ENCODE results near the gene GRM7. TPM values are rescaled to one million over a fixed set of nuclear protein-coding genes. Genes with fewer than 3 reads are reported as not detected.

The GRM7 gene
- polyA plus RNA-seq, 4 donors: 0.01 to 0.30 TPM; not detected in 2

- 45 to 61% (median 55%) methylated on average over 7 of the region's 7 CpGs for WGBS, 3 donors
- no peak overlapping the region for H3K27ac ChIP-seq (ENCODE audit: low read depth in 1 of 3, low read length in 2 of 3)
- no peak for FAIRE-seq
These were observed 511.0 kb downstream of the GRM7 start for GRCh38 chr3:7371693-7372572.

GRCh38 chr3:7377103-7377502 lies 516.2 kb downstream of the GRM7 start:
- Histone ChIP-seq H3K4me1 (ENCODE audit: control insufficient read depth in 3 of 3, insufficient read depth in 2 of 3, low read depth in 1 of 3, low read length in 2 of 3) (no peaks in the 10 kb centered on the region), H3K4me3 (ENCODE audit: low read depth in 1 of 3, low read length in 3 of 3) (no peak overlapping the region), H3K36me3 (ENCODE audit: control insufficient read depth in 3 of 3, insufficient read depth in 2 of 3, low read depth in 1 of 3, low read length in 3 of 3) (no peaks in the 10 kb centered on the region), H3K27ac (ENCODE audit: low read depth in 1 of 3, low read length in 2 of 3) (no peak overlapping the region), H3K27me3 (ENCODE audit: control insufficient read depth in 3 of 3, insufficient read depth in 3 of 3, low read length in 3 of 3) (no peaks in the 10 kb centered on the region), H3K9me3 (ENCODE audit: control insufficient read depth in 2 of 2, insufficient read depth in 1 of 2, low read depth in 1 of 2, low read length in 1 of 2) (no peaks in the 10 kb centered on the region)
- no peak for FAIRE-seq
- WGBS, 3 donors: 87 to 94% (median 94%) methylated on average over 2 of the region's 2 CpGs
- DNase-seq: no peak

More at GRCh38 chr3:7371693-7372572, 511.0 kb downstream of the GRM7 start:
- DNase-seq: no peak
- H3K4me1 ChIP-seq (ENCODE audit: control insufficient read depth in 3 of 3, insufficient read depth in 2 of 3, low read depth in 1 of 3, low read length in 2 of 3): no peaks in the 10 kb centered on the region
- H3K9me3 ChIP-seq (ENCODE audit: control insufficient read depth in 2 of 2, insufficient read depth in 1 of 2, low read depth in 1 of 2, low read length in 1 of 2): no peaks in the 10 kb centered on the region
- H3K27me3 ChIP-seq (ENCODE audit: control insufficient read depth in 3 of 3, insufficient read depth in 3 of 3, low read length in 3 of 3): no peaks in the 10 kb centered on the region
- H3K4me3 ChIP-seq (ENCODE audit: low read depth in 1 of 3, low read length in 3 of 3): no peak overlapping the region
- H3K36me3 ChIP-seq (ENCODE audit: control insufficient read depth in 3 of 3, insufficient read depth in 2 of 3, low read depth in 1 of 3, low read length in 3 of 3): no peaks in the 10 kb centered on the region

- DNase-seq (no peak), FAIRE-seq (no peak)
- Histone ChIP-seq H3K4me1 (ENCODE audit: control insufficient read depth in 3 of 3, insufficient read depth in 2 of 3, low read depth in 1 of 3, low read length in 2 of 3) (no peaks in the 10 kb centered on the region), H3K9me3 (ENCODE audit: control insufficient read depth in 2 of 2, insufficient read depth in 1 of 2, low read depth in 1 of 2, low read length in 1 of 2) (no peaks in the 10 kb centered on the region), H3K4me3 (ENCODE audit: low read depth in 1 of 3, low read length in 3 of 3) (no peak overlapping the region), H3K27me3 (ENCODE audit: control insufficient read depth in 3 of 3, insufficient read depth in 3 of 3, low read length in 3 of 3) (no peaks in the 10 kb centered on the region), H3K27ac (ENCODE audit: low read depth in 1 of 3, low read length in 2 of 3) (no peak overlapping the region), H3K36me3 (ENCODE audit: control insufficient read depth in 3 of 3, insufficient read depth in 2 of 3, low read depth in 1 of 3, low read length in 3 of 3) (no peaks in the 10 kb centered on the region)
These were observed 520.8 kb downstream of the GRM7 start for GRCh38 chr3:7381741-7382140.

GRCh38 chr3:7382293-7383010 lies 521.5 kb downstream of the GRM7 start:
- WGBS, 3 donors: 21 to 44% (median 25%) methylated on average over 2 of the region's 2 CpGs
- Histone ChIP-seq H3K4me3 (ENCODE audit: low read depth in 1 of 3, low read length in 3 of 3) (no peak overlapping the region), H3K27ac (ENCODE audit: low read depth in 1 of 3, low read length in 2 of 3) (no peak overlapping the region), H3K27me3 (ENCODE audit: control insufficient read depth in 3 of 3, insufficient read depth in 3 of 3, low read length in 3 of 3) (no peaks in the 10 kb centered on the region), H3K9me3 (ENCODE audit: control insufficient read depth in 2 of 2, insufficient read depth in 1 of 2, low read depth in 1 of 2, low read length in 1 of 2) (no peaks in the 10 kb centered on the region), H3K4me1 (ENCODE audit: control insufficient read depth in 3 of 3, insufficient read depth in 2 of 3, low read depth in 1 of 3, low read length in 2 of 3) (no peaks in the 10 kb centered on the region), H3K36me3 (ENCODE audit: control insufficient read depth in 3 of 3, insufficient read depth in 2 of 3, low read depth in 1 of 3, low read length in 3 of 3) (no peaks in the 10 kb centered on the region)
- peak; percentile 5 to 75 for DNase-seq
- FAIRE-seq: no peak

DNA sequence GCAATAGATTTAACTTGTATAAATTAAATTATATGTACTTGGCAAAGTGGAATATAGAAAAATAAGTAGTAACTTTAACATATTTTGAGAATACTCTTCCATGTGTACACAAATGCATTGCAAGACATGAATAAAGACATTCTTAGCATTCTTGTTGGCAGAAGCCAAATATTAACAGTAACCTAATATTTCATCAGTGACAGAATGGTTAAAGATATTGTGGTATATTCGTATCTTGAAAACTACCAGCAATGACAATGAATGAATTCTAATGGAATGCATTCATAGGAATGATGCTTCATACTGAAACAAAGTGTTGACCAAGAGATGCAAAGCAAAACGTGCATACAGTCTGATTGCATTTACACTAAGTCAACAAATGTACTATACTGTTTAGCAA lies 524.7 kb downstream of the GRM7 start:
- no peaks in the 10 kb centered on the region for H3K4me1 ChIP-seq (ENCODE audit: control insufficient read depth in 3 of 3, insufficient read depth in 2 of 3, low read depth in 1 of 3, low read length in 2 of 3)
- H3K9me3 ChIP-seq (ENCODE audit: control insufficient read depth in 2 of 2, insufficient read depth in 1 of 2, low read depth in 1 of 2, low read length in 1 of 2): no peaks in the 10 kb centered on the region
- H3K27me3 ChIP-seq (ENCODE audit: control insufficient read depth in 3 of 3, insufficient read depth in 3 of 3, low read length in 3 of 3): no peaks in the 10 kb centered on the region
- DNase-seq: no peak
- 64 to 74% (median 70%) methylated on average over 2 of the region's 2 CpGs for WGBS, 3 donors
- FAIRE-seq: no peak
- H3K4me3 ChIP-seq (ENCODE audit: low read depth in 1 of 3, low read length in 3 of 3): no peak overlapping the region
- H3K36me3 ChIP-seq (ENCODE audit: control insufficient read depth in 3 of 3, insufficient read depth in 2 of 3, low read depth in 1 of 3, low read length in 3 of 3): no peaks in the 10 kb centered on the region
- H3K27ac ChIP-seq (ENCODE audit: low read depth in 1 of 3, low read length in 2 of 3): no peak overlapping the region

DNA sequence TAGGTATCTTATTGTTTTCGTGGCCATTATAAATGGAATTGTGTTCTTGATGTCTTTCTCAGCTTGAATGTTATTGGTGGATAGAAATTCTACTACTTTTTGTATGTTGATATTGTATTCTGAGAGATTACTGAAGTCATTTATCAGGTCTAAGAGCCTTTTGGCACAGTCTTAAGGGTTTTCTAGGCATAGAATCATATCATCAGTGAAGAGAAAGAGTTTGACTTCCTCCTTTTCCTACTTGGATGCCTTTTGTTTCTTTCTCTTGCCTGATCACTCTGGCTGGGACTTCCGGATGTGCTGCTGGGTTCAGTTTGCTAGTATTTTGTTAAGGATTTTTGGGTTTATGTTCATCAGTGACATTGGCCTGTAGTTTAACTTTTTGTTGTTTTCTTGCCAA lies 527.1 kb downstream of the GRM7 start:
- H3K27me3 ChIP-seq (ENCODE audit: control insufficient read depth in 3 of 3, insufficient read depth in 3 of 3, low read length in 3 of 3): no peaks in the 10 kb centered on the region
- H3K9me3 ChIP-seq (ENCODE audit: control insufficient read depth in 2 of 2, insufficient read depth in 1 of 2, low read depth in 1 of 2, low read length in 1 of 2): peaks cover 0 to 4% of the 10 kb centered on the region in 2 donors
- no peak overlapping the region for H3K27ac ChIP-seq (ENCODE audit: low read depth in 1 of 3, low read length in 2 of 3)
- no peak for FAIRE-seq
- H3K36me3 ChIP-seq (ENCODE audit: control insufficient read depth in 3 of 3, insufficient read depth in 2 of 3, low read depth in 1 of 3, low read length in 3 of 3): no peaks in the 10 kb centered on the region
- no peak for DNase-seq
- H3K4me3 ChIP-seq (ENCODE audit: low read depth in 1 of 3, low read length in 3 of 3): no peak overlapping the region
- WGBS, 3 donors: 69 to 74% (median 71%) methylated on average over 2 of the region's 2 CpGs
- no peaks in the 10 kb centered on the region for H3K4me1 ChIP-seq (ENCODE audit: control insufficient read depth in 3 of 3, insufficient read depth in 2 of 3, low read depth in 1 of 3, low read length in 2 of 3)

DNA sequence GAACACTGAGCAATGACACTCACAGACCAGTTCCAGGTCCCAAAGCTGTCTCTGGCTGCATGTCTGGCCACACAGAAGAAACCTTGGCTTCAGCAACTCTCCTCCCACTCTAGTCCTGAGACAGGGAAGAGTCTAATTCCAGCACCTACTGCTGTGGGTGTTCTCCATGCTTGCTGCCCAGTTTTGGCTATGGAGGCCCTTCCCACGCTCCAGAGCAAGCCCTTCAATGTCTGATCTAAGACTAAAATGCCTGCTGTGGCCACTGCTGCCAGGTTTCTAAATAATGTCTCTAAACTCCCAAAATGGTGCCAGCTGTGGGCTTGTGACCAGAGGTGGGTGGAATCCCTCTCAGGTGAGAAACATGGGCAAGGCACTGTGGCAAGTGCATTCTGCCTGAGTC lies 531.3 kb downstream of the GRM7 start:
- FAIRE-seq (no peak), DNase-seq (no peak)
- Histone ChIP-seq H3K4me3 (ENCODE audit: low read depth in 1 of 3, low read length in 3 of 3) (no peak overlapping the region), H3K27me3 (ENCODE audit: control insufficient read depth in 3 of 3, insufficient read depth in 3 of 3, low read length in 3 of 3) (no peaks in the 10 kb centered on the region), H3K36me3 (ENCODE audit: control insufficient read depth in 3 of 3, insufficient read depth in 2 of 3, low read depth in 1 of 3, low read length in 3 of 3) (no peaks in the 10 kb centered on the region), H3K9me3 (ENCODE audit: control insufficient read depth in 2 of 2, insufficient read depth in 1 of 2, low read depth in 1 of 2, low read length in 1 of 2) (peaks cover 0 to 4% of the 10 kb centered on the region in 2 donors), H3K4me1 (ENCODE audit: control insufficient read depth in 3 of 3, insufficient read depth in 2 of 3, low read depth in 1 of 3, low read length in 2 of 3) (no peaks in the 10 kb centered on the region), H3K27ac (ENCODE audit: low read depth in 1 of 3, low read length in 2 of 3) (no peak overlapping the region)
- WGBS, 3 donors: 80 to 88% (median 83%) methylated on average over 1 of the region's 1 CpG

DNA sequence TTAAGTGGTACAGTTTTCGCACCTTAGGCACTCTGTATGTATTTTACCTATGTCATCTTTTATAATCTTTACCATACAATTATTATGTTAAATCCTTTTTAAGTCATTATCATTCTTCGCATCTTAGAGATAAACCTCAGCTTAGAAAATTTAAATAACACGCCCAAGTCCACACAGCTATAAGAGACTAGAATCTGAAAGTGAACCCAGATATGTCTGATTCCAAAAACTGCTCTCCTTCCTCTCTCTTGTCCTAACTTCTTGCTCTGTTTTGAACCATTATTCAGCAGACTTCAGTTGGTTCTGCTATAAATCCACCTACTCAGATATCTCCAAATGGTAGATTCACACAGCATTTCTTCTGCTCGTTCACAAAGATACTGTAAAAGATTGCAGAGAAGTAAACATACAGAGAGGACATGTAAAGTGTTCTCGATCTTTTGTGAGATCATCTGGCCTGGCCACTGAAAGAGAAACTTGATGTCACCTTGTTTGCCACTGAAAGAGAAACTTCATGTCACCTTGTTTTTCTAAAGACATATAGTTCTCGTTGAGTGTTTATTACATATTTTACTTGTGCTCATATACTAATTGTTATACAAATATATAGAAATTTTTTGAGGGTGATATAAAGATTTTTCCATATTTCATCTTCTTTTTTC lies 533.2 kb downstream of the GRM7 start:
- H3K4me3 ChIP-seq (ENCODE audit: low read depth in 1 of 3, low read length in 3 of 3): no peak overlapping the region
- FAIRE-seq: no peak
- no peaks in the 10 kb centered on the region for H3K4me1 ChIP-seq (ENCODE audit: control insufficient read depth in 3 of 3, insufficient read depth in 2 of 3, low read depth in 1 of 3, low read length in 2 of 3)
- H3K36me3 ChIP-seq (ENCODE audit: control insufficient read depth in 3 of 3, insufficient read depth in 2 of 3, low read depth in 1 of 3, low read length in 3 of 3): no peaks in the 10 kb centered on the region
- H3K27me3 ChIP-seq (ENCODE audit: control insufficient read depth in 3 of 3, insufficient read depth in 3 of 3, low read length in 3 of 3): no peaks in the 10 kb centered on the region
- peaks cover 0 to 4% of the 10 kb centered on the region in 2 donors for H3K9me3 ChIP-seq (ENCODE audit: control insufficient read depth in 2 of 2, insufficient read depth in 1 of 2, low read depth in 1 of 2, low read length in 1 of 2)
- no peak for DNase-seq
- WGBS, 3 donors: 79 to 86% (median 84%) methylated on average over 6 of the region's 6 CpGs
- no peak overlapping the region for H3K27ac ChIP-seq (ENCODE audit: low read depth in 1 of 3, low read length in 2 of 3)
